HG03045 (cell line): ENCODE measurements around the gene CCR5.

ENCODE experiments used
- ATAC-seq: cut with Tn5 transposase; IDR thresholded peaks from one replicate; pipeline ENCODE4 v1.9.1; 2021; ENCODE audit warnings: mild to moderate bottlenecking, moderate library complexity; ENCODE audit not compliant: unreplicated experiment

The CCR5 gene

GRCh38 chr3:46406788-46407611, 36.3 kb downstream of the CCR5 start, which contains the start of the genes CCR5AS and CCRL2:
CCR5AS (minus strand) TSS chr3:46407066.
CCRL2 (plus strand) TSS chr3:46407259; CDS start chr3:46408080, 821 bp downstream.
- no peak for ATAC-seq

- no peak for ATAC-seq
Measured at GRCh38 chr3:46407970-46408369, 37.2 kb downstream of the CCR5 start.

- ATAC-seq: no peak
Measured at GRCh38 chr3:46408853-46409252, 38.1 kb downstream of the CCR5 start.

- no peak for ATAC-seq
Measured at GRCh38 chr3:46409739-46410489, 39.2 kb downstream of the CCR5 start.

GRCh38 chr3:46410669-46411068, 39.9 kb downstream of the CCR5 start:
- ATAC-seq: no peak

GRCh38 chr3:46411271-46411670, 40.5 kb downstream of the CCR5 start:
- no peak for ATAC-seq

GRCh38 chr3:46412786-46413298, 42.1 kb downstream of the CCR5 start:
- ATAC-seq: no peak

GRCh38 chr3:46413951-46414350, 43.2 kb downstream of the CCR5 start:
- no peak for ATAC-seq

GRCh38 chr3:46414739-46415138, 44.0 kb downstream of the CCR5 start:
- no peak for ATAC-seq

- ATAC-seq: no peak
Measured at GRCh38 chr3:46416125-46416810, 45.5 kb downstream of the CCR5 start.

GRCh38 chr3:46416811-46417510, 46.2 kb downstream of the CCR5 start:
- no peak for ATAC-seq

GRCh38 chr3:46417841-46418611, 47.3 kb downstream of the CCR5 start:
- no peak for ATAC-seq

GRCh38 chr3:46419816-46420215, 49.1 kb downstream of the CCR5 start:
- no peak for ATAC-seq

GRCh38 chr3:46420931-46421330, 50.2 kb downstream of the CCR5 start:
- ATAC-seq: no peak

GRCh38 chr3:46422617-46423016, 51.9 kb downstream of the CCR5 start:
- no peak for ATAC-seq

- no peak for ATAC-seq
Measured at GRCh38 chr3:46423588-46423987, 52.8 kb downstream of the CCR5 start.
